Measurements from ENCODE around the gene FUOM.

Gene FUOM

GRCh38 chr10:133403359-133403758 is 45.5 kb upstream of the FUOM start:
- H3K4me3 ChIP-seq (ENCODE audit: low read length in 2 of 2): no peak overlapping the region
- no CpG with 5 or more reads among the region's 16 CpGs for WGBS, 2 donors (ENCODE audit: extremely low coverage in 2 of 2, insufficient read length in 2 of 2, insufficient replicate concordance in 1 of 2)
- no peak overlapping the region for H3K4ac ChIP-seq (ENCODE audit: low read length)
- H3K4me2 ChIP-seq (ENCODE audit: insufficient read depth, low read length, poor library complexity, severe bottlenecking): no peak overlapping the region
- H3K79me1 ChIP-seq (ENCODE audit: low read depth, low read length): peaks cover 10% of the 10 kb centered on the region
- H3K9me3 ChIP-seq (replicated peaks in 1 of 2; ENCODE audit: control insufficient read depth in 2 of 2, insufficient read depth in 1 of 2, low read depth in 1 of 2, low read length in 2 of 2): peaks cover 0 to 10% of the 10 kb centered on the region in 2 donors
- H3K9ac ChIP-seq (ENCODE audit: low read depth, low read length, poor library complexity): no peak overlapping the region
- H3K36me3 ChIP-seq (replicated peaks in 1 of 2; ENCODE audit: control insufficient read depth in 2 of 2, insufficient read depth in 2 of 2, low read length in 2 of 2): peaks cover 30 to 97% of the 10 kb centered on the region in 2 donors
- H2BK120ac ChIP-seq (ENCODE audit: low read depth, low read length): no peak overlapping the region
- DNase-seq (ENCODE audit: low spot score): no peak
- H2BK5ac ChIP-seq (ENCODE audit: low read length): no peak overlapping the region
- H3K27me3 ChIP-seq (ENCODE audit: control insufficient read depth in 3 of 3, insufficient read depth in 3 of 3, low read depth in 1 of 3, low read length in 3 of 3): peaks cover 0 to 2% (median 0%) of the 10 kb centered on the region in 3 experiments
- no peak overlapping the region for H3K23ac ChIP-seq (ENCODE audit: low read depth, low read length, poor library complexity)
- no peak overlapping the region for H3K14ac ChIP-seq (ENCODE audit: low read length)
- no peak overlapping the region for H3K27ac ChIP-seq (replicated peaks; ENCODE audit: low read length)
- no peak overlapping the region for H4K91ac ChIP-seq (ENCODE audit: low read depth, low read length, poor library complexity)
- no peaks in the 10 kb centered on the region for H3K4me1 ChIP-seq (ENCODE audit: control insufficient read depth in 2 of 2, insufficient read depth in 1 of 2, low read depth in 1 of 2, low read length in 2 of 2)
- no peak overlapping the region for H2BK12ac ChIP-seq (ENCODE audit: low read length)
- no peak overlapping the region for H2AFZ ChIP-seq (ENCODE audit: low read length)
- no peak overlapping the region for H3K18ac ChIP-seq (ENCODE audit: low read length)
- H2AK5ac ChIP-seq (ENCODE audit: low read depth, low read length): no peak overlapping the region
- no peak overlapping the region for H4K8ac ChIP-seq (ENCODE audit: low read depth, low read length)
- H2BK15ac ChIP-seq (ENCODE audit: low read length): no peak overlapping the region

- H3K4me3 ChIP-seq (ENCODE audit: low read length in 2 of 2): no peak overlapping the region
- H2BK120ac ChIP-seq (ENCODE audit: low read depth, low read length): no peak overlapping the region
Observed at GRCh38 chr10:133401981-133402725, 44.3 kb upstream of the FUOM start.

DNA sequence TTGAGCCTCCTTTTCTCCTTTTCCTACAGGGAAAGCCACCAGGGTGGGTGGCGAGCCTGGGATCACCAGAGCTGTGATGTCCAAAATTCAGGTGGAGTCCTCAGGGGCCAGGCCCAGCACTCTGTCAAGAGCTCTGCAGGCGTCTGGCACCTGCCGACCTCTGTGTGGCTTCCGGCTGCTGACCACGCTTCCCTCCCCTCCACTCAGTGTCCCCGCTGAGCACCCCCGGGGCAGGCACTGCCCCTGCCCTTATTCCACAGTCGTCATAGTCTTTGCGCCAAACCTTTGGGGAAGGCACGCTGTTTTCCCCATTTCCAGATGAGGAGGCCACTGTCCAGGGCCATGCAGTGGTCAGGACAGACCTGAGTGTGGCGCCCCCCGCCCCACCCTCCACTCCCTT is 43.7 kb upstream of the FUOM start:
- Histone ChIP-seq H2BK120ac (ENCODE audit: low read depth, low read length) (no peak overlapping the region), H2AFZ (ENCODE audit: low read length) (no peak overlapping the region), H2BK12ac (ENCODE audit: low read length) (no peak overlapping the region), H3K23ac (ENCODE audit: low read depth, low read length, poor library complexity) (peak overlapping the region; percentile 14), H3K27me3 (ENCODE audit: control insufficient read depth in 3 of 3, insufficient read depth in 3 of 3, low read depth in 1 of 3, low read length in 3 of 3) (peaks cover 0 to 2% (median 0%) of the 10 kb centered on the region in 3 experiments), H3K4me3 (ENCODE audit: low read length in 2 of 2) (no peak overlapping the region), H4K8ac (ENCODE audit: low read depth, low read length) (no peak overlapping the region), H3K4me2 (ENCODE audit: insufficient read depth, low read length, poor library complexity, severe bottlenecking) (no peak overlapping the region), H3K27ac (replicated peaks; ENCODE audit: low read length) (no peak overlapping the region), H3K18ac (ENCODE audit: low read length) (no peak overlapping the region), H2BK5ac (ENCODE audit: low read length) (no peak overlapping the region), H3K14ac (ENCODE audit: low read length) (no peak overlapping the region), H4K91ac (ENCODE audit: low read depth, low read length, poor library complexity) (no peak overlapping the region), H2AK5ac (ENCODE audit: low read depth, low read length) (no peak overlapping the region), H3K9me3 (replicated peaks in 1 of 2; ENCODE audit: control insufficient read depth in 2 of 2, insufficient read depth in 1 of 2, low read depth in 1 of 2, low read length in 2 of 2) (no peaks in the 10 kb centered on the region), H2BK15ac (ENCODE audit: low read length) (no peak overlapping the region), H3K36me3 (replicated peaks in 1 of 2; ENCODE audit: control insufficient read depth in 2 of 2, insufficient read depth in 2 of 2, low read length in 2 of 2) (peaks cover 34 to 95% of the 10 kb centered on the region in 2 donors), H3K79me1 (ENCODE audit: low read depth, low read length) (peaks cover 12% of the 10 kb centered on the region), H3K9ac (ENCODE audit: low read depth, low read length, poor library complexity) (no peak overlapping the region), H3K4me1 (ENCODE audit: control insufficient read depth in 2 of 2, insufficient read depth in 1 of 2, low read depth in 1 of 2, low read length in 2 of 2) (no peaks in the 10 kb centered on the region), H3K4ac (ENCODE audit: low read length) (no peak overlapping the region)
- WGBS, 2 donors (ENCODE audit: extremely low coverage in 2 of 2, insufficient read length in 2 of 2, insufficient replicate concordance in 1 of 2): no CpG with 5 or more reads among the region's 12 CpGs
- DNase-seq (ENCODE audit: low spot score): no peak

More at GRCh38 chr10:133401981-133402725, 44.3 kb upstream of the FUOM start:
- Histone ChIP-seq H3K9me3 (replicated peaks in 1 of 2; ENCODE audit: control insufficient read depth in 2 of 2, insufficient read depth in 1 of 2, low read depth in 1 of 2, low read length in 2 of 2) (peaks cover 0 to 4% of the 10 kb centered on the region in 2 donors), H3K14ac (ENCODE audit: low read length) (peak overlapping the region; percentile 51), H2BK12ac (ENCODE audit: low read length) (no peak overlapping the region), H3K4me2 (ENCODE audit: insufficient read depth, low read length, poor library complexity, severe bottlenecking) (no peak overlapping the region), H3K27me3 (ENCODE audit: control insufficient read depth in 3 of 3, insufficient read depth in 3 of 3, low read depth in 1 of 3, low read length in 3 of 3) (peaks cover 0 to 2% (median 0%) of the 10 kb centered on the region in 3 experiments), H2BK5ac (ENCODE audit: low read length) (no peak overlapping the region), H2AFZ (ENCODE audit: low read length) (no peak overlapping the region), H3K79me1 (ENCODE audit: low read depth, low read length) (peaks cover 12% of the 10 kb centered on the region), H3K36me3 (replicated peaks in 1 of 2; ENCODE audit: control insufficient read depth in 2 of 2, insufficient read depth in 2 of 2, low read length in 2 of 2) (peaks cover 34 to 95% of the 10 kb centered on the region in 2 donors), H4K91ac (ENCODE audit: low read depth, low read length, poor library complexity) (no peak overlapping the region), H3K4me1 (ENCODE audit: control insufficient read depth in 2 of 2, insufficient read depth in 1 of 2, low read depth in 1 of 2, low read length in 2 of 2) (no peaks in the 10 kb centered on the region), H2BK15ac (ENCODE audit: low read length) (no peak overlapping the region), H3K18ac (ENCODE audit: low read length) (no peak overlapping the region), H2AK5ac (ENCODE audit: low read depth, low read length) (no peak overlapping the region), H3K9ac (ENCODE audit: low read depth, low read length, poor library complexity) (no peak overlapping the region), H3K4ac (ENCODE audit: low read length) (no peak overlapping the region), H3K23ac (ENCODE audit: low read depth, low read length, poor library complexity) (peak overlapping the region; percentile 77), H3K27ac (replicated peaks; ENCODE audit: low read length) (no peak overlapping the region), H4K8ac (ENCODE audit: low read depth, low read length) (no peak overlapping the region)
- no peak for DNase-seq (ENCODE audit: low spot score)
- no CpG with 5 or more reads among the region's 21 CpGs for WGBS, 2 donors (ENCODE audit: extremely low coverage in 2 of 2, insufficient read length in 2 of 2, insufficient replicate concordance in 1 of 2)

DNA sequence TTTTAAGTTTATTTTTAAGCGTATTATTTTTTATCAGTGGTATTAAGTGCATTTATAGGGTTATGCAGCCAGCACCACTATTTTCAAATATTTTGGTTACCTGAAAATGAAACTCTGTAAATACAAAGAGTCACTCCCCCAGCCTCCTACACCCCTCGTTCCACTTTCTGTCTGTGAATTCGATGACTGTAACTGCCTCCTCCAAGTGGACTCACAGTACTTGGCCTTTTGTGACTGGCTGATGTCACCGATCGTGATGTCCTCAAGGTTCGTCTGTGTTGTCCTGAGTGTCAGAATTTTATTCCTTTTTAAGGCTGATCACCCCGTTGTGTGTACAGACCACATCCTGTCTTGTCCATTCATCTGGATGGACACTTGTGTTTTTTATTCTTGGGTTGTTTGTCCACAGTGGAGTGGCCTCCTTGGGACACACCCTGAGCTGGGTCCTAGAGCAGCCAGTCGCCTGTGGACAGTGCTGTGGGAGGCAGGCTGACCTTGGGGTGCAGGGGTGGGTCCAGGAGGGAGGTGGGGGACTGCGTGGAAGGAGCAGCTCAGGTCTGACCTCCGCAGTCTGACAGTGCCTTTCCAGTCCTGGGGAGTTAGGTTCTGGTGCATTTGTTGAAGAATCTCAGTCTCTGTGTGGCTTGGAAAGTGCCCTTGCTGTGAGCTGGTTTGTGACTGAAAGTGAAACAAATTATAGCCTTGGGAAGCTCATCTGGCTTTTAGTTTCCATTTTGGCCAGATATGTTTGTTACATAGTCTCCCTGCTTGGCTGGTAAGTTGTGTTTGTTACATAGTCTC is 43.0 kb upstream of the FUOM start:
- Histone ChIP-seq H2BK15ac (ENCODE audit: low read length) (no peak overlapping the region), H2AFZ (ENCODE audit: low read length) (no peak overlapping the region), H3K9me3 (replicated peaks in 1 of 2; ENCODE audit: control insufficient read depth in 2 of 2, insufficient read depth in 1 of 2, low read depth in 1 of 2, low read length in 2 of 2) (no peaks in the 10 kb centered on the region), H3K4me3 (ENCODE audit: low read length in 2 of 2) (no peak overlapping the region), H3K79me1 (ENCODE audit: low read depth, low read length) (peaks cover 11% of the 10 kb centered on the region), H4K8ac (ENCODE audit: low read depth, low read length) (no peak overlapping the region), H4K91ac (ENCODE audit: low read depth, low read length, poor library complexity) (no peak overlapping the region), H3K27me3 (ENCODE audit: control insufficient read depth in 3 of 3, insufficient read depth in 3 of 3, low read depth in 1 of 3, low read length in 3 of 3) (peaks cover 0 to 2% (median 0%) of the 10 kb centered on the region in 3 experiments), H3K18ac (ENCODE audit: low read length) (no peak overlapping the region), H2BK5ac (ENCODE audit: low read length) (no peak overlapping the region), H2BK120ac (ENCODE audit: low read depth, low read length) (no peak overlapping the region), H2BK12ac (ENCODE audit: low read length) (no peak overlapping the region), H3K4ac (ENCODE audit: low read length) (no peak overlapping the region), H2AK5ac (ENCODE audit: low read depth, low read length) (no peak overlapping the region), H3K36me3 (replicated peaks in 1 of 2; ENCODE audit: control insufficient read depth in 2 of 2, insufficient read depth in 2 of 2, low read length in 2 of 2) (peaks cover 38 to 96% of the 10 kb centered on the region in 2 donors), H3K4me2 (ENCODE audit: insufficient read depth, low read length, poor library complexity, severe bottlenecking) (no peak overlapping the region), H3K9ac (ENCODE audit: low read depth, low read length, poor library complexity) (no peak overlapping the region), H3K27ac (replicated peaks; ENCODE audit: low read length) (no peak overlapping the region), H3K23ac (ENCODE audit: low read depth, low read length, poor library complexity) (no peak overlapping the region), H3K4me1 (ENCODE audit: control insufficient read depth in 2 of 2, insufficient read depth in 1 of 2, low read depth in 1 of 2, low read length in 2 of 2) (no peaks in the 10 kb centered on the region), H3K14ac (ENCODE audit: low read length) (no peak overlapping the region)
- no CpG with 5 or more reads among the region's 10 CpGs for WGBS, 2 donors (ENCODE audit: extremely low coverage in 2 of 2, insufficient read length in 2 of 2, insufficient replicate concordance in 1 of 2)
- no peak for DNase-seq (ENCODE audit: low spot score)

Measured in neuronal stem cell (in vitro differentiated cells).